HCT116 (cell line): ENCODE data around the gene FBXW2. TPM values are rescaled to one million over a fixed set of nuclear protein-coding genes. Genes with fewer than 3 reads are reported as not detected.

Experiments used
- ATAC-seq: fragments of 200-7000 bp; cut with Tn5 transposase; 2 replicates; pipeline ENCODE4 v1.9.1; 2020; ENCODE audit warnings: mild to moderate bottlenecking, moderate library complexity
- BruUV-seq: library from RNA; stranded (reverse); fragments of 400-500 nt; replicated peaks from 2 replicates; lab custom pipeline; 2021; lab: Mats Ljungman, UMichigan
- CTCF ChIA-PET: fragments of 300-600 bp; sonication (Branson Sonifier 250); formaldehyde crosslinking; loops from one replicate; lab custom pipeline; 2021; ENCODE audit warnings: antibody characterized with exemption; lab: Charles Lee
- POLR2A ChIA-PET: fragments of 300-600, 350-600 bp; sonication (Branson Sonifier 250); formaldehyde crosslinking; loops from one replicate; lab custom pipeline; 2021; ENCODE audit warnings: antibody characterized with exemption; lab: Charles Lee
- RAD21 ChIA-PET, 2 experiments: fragments of 300-600 bp; sonication (Branson Sonifier 250); formaldehyde crosslinking; loops; one replicate each; lab custom pipeline; 2023; ENCODE audit warnings: low total read pairs in 2 of 2; ENCODE audit not compliant: uncharacterized antibody in 2 of 2, unreplicated experiment in 2 of 2, low non-redundant PET in 1 of 2; lab: Charles Lee
- DNase-seq: peaks from one replicate; pipeline ENCODE4 v3.0.0-alpha.2; 2010; ENCODE audit warnings: low read depth, low spot score
- H2AFZ ChIP-seq: fragments of 200-600 bp; shearing (Covaris generic), sonication (generic); 2 replicates; pipeline ENCODE4 v1.6.1; 2017; ENCODE audit warnings: low read depth, mixed run types, mixed read lengths, antibody characterized with exemption, low read length; ENCODE audit not compliant: poor library complexity, severe bottlenecking
- H3K27ac ChIP-seq: 2 replicates; pipeline ENCODE4 v1.5.1; 2012; ENCODE audit warnings: low read depth, low read length
- H3K27me3 ChIP-seq: fragments of 200-600 bp; sonication (generic); 2 replicates; pipeline ENCODE4 v1.6.1; 2016; ENCODE audit warnings: mixed run types, low read length, mixed read lengths; ENCODE audit not compliant: insufficient read depth
- H3K36me3 ChIP-seq, 2 experiments: fragments of 200-500 bp in 1 of 2; fragments of 200-600 bp in 1 of 2; sonication (Bioruptor generic) in 1 of 2; sonication (generic) in 1 of 2; 2 replicates each; pipeline versions ENCODE4 v1.5.1 to v1.6.1; 2014 to 2016; ENCODE audit warnings: low read length in 2 of 2, inconsistent platforms in 1 of 2, mixed read lengths in 1 of 2, mixed run types in 1 of 2; ENCODE audit not compliant: insufficient read depth in 2 of 2, control insufficient read depth in 1 of 2
- H3K4me1 ChIP-seq, 2 experiments: fragments of 200-600 bp in 1 of 2; sonication (generic) in 1 of 2; 2 replicates each; pipeline versions ENCODE4 v1.5.1 to v1.6.1; 2012 to 2017; ENCODE audit warnings: low read length in 2 of 2, inconsistent platforms in 1 of 2, mild to moderate bottlenecking in 1 of 2, mixed read lengths in 1 of 2, mixed run types in 1 of 2, moderate library complexity in 1 of 2; ENCODE audit not compliant: insufficient read depth in 2 of 2, control insufficient read depth in 1 of 2
- H3K4me2 ChIP-seq: fragments of 200-600 bp; sonication (generic); 2 replicates; pipeline ENCODE4 v1.6.1; 2017; ENCODE audit warnings: mixed run types, low read length, mixed read lengths
- H3K4me3 ChIP-seq, 2 experiments: fragments of 200-600 bp in 1 of 2; sonication (generic) in 1 of 2; replicated peaks in 1 of 2; 2 replicates each; pipeline ENCODE4 v1.5.1; 2011 to 2016; ENCODE audit warnings: low read length in 2 of 2, control low read depth in 1 of 2, low read depth in 1 of 2, mild to moderate bottlenecking in 1 of 2, mixed read lengths in 1 of 2, mixed run types in 1 of 2
- H3K79me2 ChIP-seq: fragments of 200-600 bp; sonication (generic); 2 replicates; pipeline ENCODE4 v1.6.1; 2017; ENCODE audit warnings: mild to moderate bottlenecking, mixed run types, low read length, moderate library complexity, mixed read lengths; ENCODE audit not compliant: insufficient read depth
- H3K9ac ChIP-seq: fragments of 200-600 bp; sonication (generic); 2 replicates; pipeline ENCODE4 v1.6.1; 2016; ENCODE audit warnings: low read length, mixed read lengths
- H3K9me2 ChIP-seq: fragments of 200-600 bp; sonication (generic), shearing (Covaris generic); 2 replicates; pipeline ENCODE4 v1.6.1; 2017; ENCODE audit warnings: mixed run types, mild to moderate bottlenecking, moderate library complexity; ENCODE audit not compliant: insufficient read depth
- H3K9me3 ChIP-seq, 2 experiments: fragments of 200-500 bp in 1 of 2; fragments of 200-600 bp in 1 of 2; sonication (Bioruptor generic) in 1 of 2; sonication (generic) in 1 of 2; 2 replicates each; pipeline ENCODE4 v1.6.1; 2014 to 2017; ENCODE audit warnings: low read length in 2 of 2, mixed read lengths in 2 of 2, inconsistent platforms in 1 of 2, low read depth in 1 of 2, mild to moderate bottlenecking in 1 of 2, mixed run types in 1 of 2, moderate library complexity in 1 of 2; ENCODE audit not compliant: control insufficient read depth in 1 of 2, insufficient read depth in 1 of 2
- H4K20me1 ChIP-seq: fragments of 200-600 bp; sonication (generic), shearing (Covaris generic); 2 replicates; pipeline ENCODE4 v1.6.1; 2017; ENCODE audit warnings: mixed run types, mild to moderate bottlenecking, moderate library complexity; ENCODE audit not compliant: insufficient read depth
- CBX3 ChIP-seq: IDR thresholded peaks from 2 replicates; pipeline ENCODE4 v1.6.1; 2012; ENCODE audit warnings: low read depth
- CTCF ChIP-seq, 3 experiments: fragments of 200-600 bp in 1 of 3; sonication (generic) in 1 of 3; IDR thresholded peaks in 2 of 3; conservative IDR thresholded peaks in 1 of 3; 2 replicates each; pipeline ENCODE4 v1.5.1; 2012 to 2017; ENCODE audit warnings: low read depth in 2 of 3, low read length in 2 of 3, antibody characterized with exemption in 1 of 3, borderline replicate concordance in 1 of 3, control low read depth in 1 of 3, mild to moderate bottlenecking in 1 of 3, mixed read lengths in 1 of 3, mixed run types in 1 of 3, moderate library complexity in 1 of 3; ENCODE audit not compliant: insufficient read depth in 1 of 3
- EZH2phosphoT487 ChIP-seq: fragments of 200-600 bp; IDR thresholded peaks from 2 replicates; pipeline ENCODE4 v1.6.1; 2018; ENCODE audit warnings: antibody characterized with exemption, borderline replicate concordance
- POLR2A ChIP-seq: IDR thresholded peaks from 2 replicates; pipeline ENCODE4 v1.7.0; 2011; ENCODE audit warnings: borderline replicate concordance; ENCODE audit not compliant: insufficient read depth, insufficient read length; ENCODE audit errors: extremely low read depth
- POLR2AphosphoS5 ChIP-seq: IDR thresholded peaks from 2 replicates; pipeline ENCODE4 v1.6.1; 2011; ENCODE audit warnings: mild to moderate bottlenecking, low read depth, low read length, moderate library complexity
- YY1 ChIP-seq: IDR thresholded peaks from 2 replicates; pipeline ENCODE4 v1.6.1; 2011; ENCODE audit warnings: low read length, low read depth, moderate library complexity, mild to moderate bottlenecking; ENCODE audit not compliant: insufficient replicate concordance; ENCODE audit errors: extremely low read depth
- ZFX ChIP-seq: fragments of 450-650 bp; IDR thresholded peaks from 2 replicates; pipeline ENCODE4 v1.6.1; 2017
- ZNF274 ChIP-seq: fragments of 200-500 bp; sonication (Bioruptor generic); IDR thresholded peaks from 2 replicates; pipeline ENCODE4 v1.6.1; 2014; ENCODE audit warnings: mild to moderate bottlenecking, low read depth, low read length, inconsistent platforms
- intact Hi-C: fragments of 100-400 bp; cut with micrococcal nuclease; formaldehyde crosslinking; loops from 2 replicates; pipeline ENCODE4 v1.10.0; 2022
- total RNA-seq: library from RNA; stranded (reverse); gene quantifications from one replicate; pipeline ENCODE4 v1.2.1, GENCODE V29; 2021; ENCODE audit not compliant: unreplicated experiment
- TF ChIP-seq, protein P1 (sequence below): IDR thresholded peaks from 2 replicates; pipeline ENCODE4 v1.6.1; 2012

Gene FBXW2
- total RNA-seq, 1 experiment from 2014 or later = 59.6 TPM

DNA sequence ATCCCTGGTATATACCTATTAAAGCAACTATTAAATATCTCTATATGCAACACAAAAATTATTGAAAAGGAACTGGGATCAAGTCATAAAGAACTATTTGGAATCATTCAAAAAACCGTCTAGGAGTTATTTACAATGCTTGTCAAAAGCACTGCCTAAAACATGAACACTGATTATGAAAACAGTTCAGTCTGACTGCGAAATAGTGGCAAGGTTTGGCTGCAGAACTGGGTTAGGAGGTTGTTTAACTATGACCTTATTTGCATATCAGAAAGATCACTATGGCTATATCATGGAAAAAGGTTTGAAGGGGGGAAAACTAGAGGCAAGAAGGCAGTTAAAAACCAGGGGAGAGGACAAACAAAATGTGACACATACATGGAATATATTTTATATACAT lies 12.0 kb downstream of the FBXW2 start:
- Histone ChIP-seq H3K27me3 (no peaks in the 10 kb centered on the region), H3K79me2 (peaks cover 66% of the 10 kb centered on the region), H4K20me1 (no peaks in the 10 kb centered on the region), H3K9ac (no peak overlapping the region), H3K27ac (no peak overlapping the region), H3K4me1 (no peaks in the 10 kb centered on the region), H3K9me3 (no peaks in the 10 kb centered on the region), H3K4me2 (no peak overlapping the region), H3K9me2 (no peaks in the 10 kb centered on the region), H3K4me3 (no peak overlapping the region), H2AFZ (no peak overlapping the region), H3K36me3 (peaks cover 17 to 25% of the 10 kb centered on the region in 2 experiments; a peak in 3 of 4 replicates)
- intact Hi-C loops = no loop called here
- ChIA-PET CTCF (no interaction called here), POLR2A (no interaction called here), RAD21 (no interaction called here)
- ATAC-seq = no peak
- TF ChIP-seq POLR2A (no peak), ZNF274 (no peak), ZFX (no peak), YY1 (no peak), POLR2AphosphoS5 (no peak), EZH2phosphoT487 (no peak), CBX3 (no peak), CTCF (IDR thresholded peaks at IDR 0.05 in 2 of 3, conservative IDR thresholded peaks at IDR 0.05 in 1 of 3; ENCODE audit: borderline replicate concordance in 1 of 3, insufficient read depth in 1 of 3, low read depth in 2 of 3, low read length in 2 of 3) (no peak)
- TF ChIP-seq, protein P1, sequence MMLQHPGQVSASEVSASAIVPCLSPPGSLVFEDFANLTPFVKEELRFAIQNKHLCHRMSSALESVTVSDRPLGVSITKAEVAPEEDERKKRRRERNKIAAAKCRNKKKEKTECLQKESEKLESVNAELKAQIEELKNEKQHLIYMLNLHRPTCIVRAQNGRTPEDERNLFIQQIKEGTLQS = no peak
- no peak for DNase-seq
- BruUV-seq = no TSS peak
